Adrenal gland (tissue), 5 donors: ENCODE data around the gene MARCHF3.

ENCODE experiments used
- CTCF ChIP-seq, 6 experiments: fragments of 450-650 bp in 4 of 6; fragments of 200-600 bp in 2 of 6; sonication (generic) in 1 of 6; IDR thresholded peaks; 1 replicate in 5 of 6; 2 replicates in 1 of 6; pipeline versions ENCODE4 v1.5.1 to v1.8.0; 2016 to 2021; ENCODE audit warnings: antibody characterized with exemption in 6 of 6, mild to moderate bottlenecking in 2 of 6, moderate library complexity in 1 of 6
- POLR2A ChIP-seq, 2 donors: fragments of 450-650 bp; IDR thresholded peaks; one replicate each; pipeline ENCODE4 v1.6.1; 2017; ENCODE audit warnings: antibody characterized with exemption in 2 of 2, mild to moderate bottlenecking in 2 of 2, moderate library complexity in 1 of 2
- donor health status: DM: no; HTN: no; CAD: no.

DNA sequence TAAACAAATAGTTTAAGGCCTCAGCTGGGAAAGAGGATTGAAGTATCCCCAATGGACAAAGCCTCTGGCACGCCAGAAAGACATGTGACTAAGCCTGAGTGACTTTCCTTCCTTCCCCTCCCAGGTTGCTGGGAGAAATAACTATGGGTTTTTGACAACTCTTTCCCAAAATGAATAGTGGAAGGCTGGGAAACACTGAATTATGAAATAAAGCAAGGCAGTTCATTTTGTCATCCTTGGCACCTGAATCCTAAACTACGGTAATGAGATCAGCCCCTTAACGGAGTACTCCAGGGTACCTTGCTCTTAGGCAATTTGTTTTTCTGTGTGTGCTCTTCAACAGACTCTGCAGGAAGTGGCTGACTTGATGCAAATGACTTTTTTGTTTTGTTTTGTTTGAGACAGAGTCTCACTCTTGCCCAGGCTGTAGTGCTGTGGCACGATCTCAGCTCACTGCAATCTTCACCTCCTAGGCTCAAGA lies 178.2 kb downstream of the MARCHF3 start:
- no peak for TF ChIP-seq CTCF (IDR thresholded peaks at IDR 0.05)
- no peak for TF ChIP-seq POLR2A (IDR thresholded peaks at IDR 0.05)
